Fibroblast of lung (primary cell): Measurements from ENCODE around the gene CMSS1.

ENCODE experiments used
- CTCF ChIP-seq, 2 donors: IDR thresholded peaks in 1 of 2; conservative IDR thresholded peaks in 1 of 2; 1 replicate in 1 of 2; 2 replicates in 1 of 2; pipeline ENCODE4 v1.5.1; 2011 to 2012; ENCODE audit warnings: low read length in 2 of 2, control low read depth in 1 of 2, inconsistent platforms in 1 of 2, low read depth in 1 of 2, mild to moderate bottlenecking in 1 of 2
- EZH2 ChIP-seq: IDR thresholded peaks from 2 replicates; pipeline ENCODE4 v1.5.1; 2012; ENCODE audit warnings: low read length, control low read depth, mild to moderate bottlenecking; ENCODE audit errors: missing control alignments

GRCh38 chr3:99982650-99983049, 165.0 kb downstream of the CMSS1 start:
- no peak for TF ChIP-seq CTCF (conservative IDR thresholded peaks at IDR 0.05 in 1 of 2, IDR thresholded peaks at IDR 0.05 in 1 of 2; ENCODE audit: low read depth in 1 of 2, low read length in 2 of 2)
- no peak for TF ChIP-seq EZH2
